ENCODE data around the gene TFEB.

The TFEB gene

GRCh38 chr6:41717392-41717736 is 18.0 kb downstream of the TFEB start:
- Histone ChIP-seq H3K9me3 (ENCODE audit: insufficient read depth, low read depth, low read length) (peaks cover 4% of the 10 kb centered on the region), H3K23ac (ENCODE audit: low read length) (no peak overlapping the region), H4K12ac (ENCODE audit: low read depth, low read length) (no peak overlapping the region), H2AK5ac (ENCODE audit: low read length) (no peak overlapping the region), H4K91ac (ENCODE audit: low read depth, low read length) (no peak overlapping the region), H3K18ac (ENCODE audit: low read length) (no peak overlapping the region), H3K27me3 (ENCODE audit: insufficient read depth, low read length) (no peaks in the 10 kb centered on the region), H3K4me2 (ENCODE audit: low read length) (no peak overlapping the region), H3K79me1 (ENCODE audit: low read length) (peaks cover 4% of the 10 kb centered on the region), H3K79me2 (ENCODE audit: control insufficient read depth, insufficient read depth, low read length, poor library complexity) (peaks cover 1% of the 10 kb centered on the region), H3K36me3 (ENCODE audit: control insufficient read depth in 1 of 2, insufficient read depth in 2 of 2, low read length in 2 of 2) (peaks cover 0 to 3% of the 10 kb centered on the region in 2 experiments), H2BK12ac (ENCODE audit: low read length) (no peak overlapping the region), H3K4me1 (ENCODE audit: control insufficient read depth in 1 of 2, insufficient read depth in 2 of 2, low read length in 2 of 2) (peaks cover 15 to 24% of the 10 kb centered on the region in 2 experiments), H2BK120ac (ENCODE audit: insufficient read depth, low read length, poor library complexity) (no peak overlapping the region), H3K4ac (ENCODE audit: low read depth, low read length) (no peak overlapping the region), H3K9ac (ENCODE audit: low read length) (no peak overlapping the region), H4K8ac (ENCODE audit: low read depth, low read length) (no peak overlapping the region), H3K4me3 (ENCODE audit: low read depth, low read length) (no peak overlapping the region), H3K14ac (ENCODE audit: low read length) (no peak overlapping the region), H2AFZ (ENCODE audit: insufficient read depth, low read length, poor library complexity) (no peak overlapping the region), H3K27ac (ENCODE audit: low read depth, low read length) (no peak overlapping the region), H2BK5ac (ENCODE audit: low read depth, low read length, poor library complexity) (no peak overlapping the region)
- no peak for DNase-seq
- no CpG with 5 or more reads among the region's 1 CpG for WGBS (ENCODE audit: extremely low coverage, insufficient coverage, insufficient read length)

DNA sequence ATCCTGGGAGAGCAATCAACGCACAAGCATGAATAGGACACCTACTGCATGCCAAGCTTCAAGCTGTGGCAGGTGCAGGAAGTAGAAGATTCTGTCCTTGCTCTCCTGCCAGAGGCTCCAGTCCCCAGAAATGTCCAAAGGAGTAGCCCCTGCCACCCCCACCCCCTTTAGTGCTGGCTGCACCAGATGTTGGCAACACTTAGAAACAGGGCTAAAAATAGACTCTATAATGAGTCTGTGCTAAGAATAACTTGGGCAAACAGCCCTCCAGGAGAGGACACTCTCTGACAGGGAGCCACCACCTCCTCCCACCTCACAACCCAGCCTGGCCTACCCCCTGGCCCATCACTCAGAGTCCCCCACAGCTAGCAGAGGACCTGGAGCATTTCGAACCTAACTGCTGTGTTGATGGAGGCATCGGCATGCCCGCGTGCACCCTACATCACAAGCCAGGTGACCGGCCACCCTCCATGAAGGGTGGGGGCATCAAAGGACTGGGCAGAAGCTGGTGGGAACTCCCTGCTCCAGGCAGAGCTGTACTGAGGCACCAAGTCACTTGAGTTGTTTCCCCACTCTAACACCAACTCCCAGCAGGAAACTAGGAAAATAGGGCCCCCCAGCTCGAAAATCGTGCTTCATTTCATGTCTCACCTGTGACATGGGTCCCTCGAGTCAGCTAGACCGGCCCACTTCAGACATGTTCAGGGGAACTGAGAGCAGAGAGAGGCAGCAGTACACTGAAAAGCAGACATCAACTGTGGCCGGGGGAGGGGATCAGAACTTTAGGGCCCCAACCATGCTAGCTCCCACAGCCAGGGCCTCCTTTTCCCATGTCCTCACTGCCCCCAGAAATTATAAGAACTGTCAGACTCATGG is 18.7 kb downstream of the TFEB start:
- Histone ChIP-seq H3K27me3 (ENCODE audit: insufficient read depth, low read length) (no peaks in the 10 kb centered on the region), H4K12ac (ENCODE audit: low read depth, low read length) (no peak overlapping the region), H3K9me3 (ENCODE audit: insufficient read depth, low read depth, low read length) (peaks cover 4% of the 10 kb centered on the region), H3K18ac (ENCODE audit: low read length) (no peak overlapping the region), H3K79me2 (ENCODE audit: control insufficient read depth, insufficient read depth, low read length, poor library complexity) (peaks cover 1% of the 10 kb centered on the region), H2AFZ (ENCODE audit: insufficient read depth, low read length, poor library complexity) (no peak overlapping the region), H3K23ac (ENCODE audit: low read length) (no peak overlapping the region), H2BK12ac (ENCODE audit: low read length) (no peak overlapping the region), H2AK5ac (ENCODE audit: low read length) (no peak overlapping the region), H4K8ac (ENCODE audit: low read depth, low read length) (no peak overlapping the region), H3K27ac (ENCODE audit: low read depth, low read length) (no peak overlapping the region), H3K79me1 (ENCODE audit: low read length) (peaks cover 4% of the 10 kb centered on the region), H4K91ac (ENCODE audit: low read depth, low read length) (no peak overlapping the region), H2BK120ac (ENCODE audit: insufficient read depth, low read length, poor library complexity) (no peak overlapping the region), H3K36me3 (ENCODE audit: control insufficient read depth in 1 of 2, insufficient read depth in 2 of 2, low read length in 2 of 2) (peaks cover 0 to 3% of the 10 kb centered on the region in 2 experiments), H3K4ac (ENCODE audit: low read depth, low read length) (no peak overlapping the region), H3K9ac (ENCODE audit: low read length) (no peak overlapping the region), H3K4me1 (ENCODE audit: control insufficient read depth in 1 of 2, insufficient read depth in 2 of 2, low read length in 2 of 2) (peaks cover 15 to 24% of the 10 kb centered on the region in 2 experiments), H2BK5ac (ENCODE audit: low read depth, low read length, poor library complexity) (no peak overlapping the region), H3K14ac (ENCODE audit: low read length) (no peak overlapping the region), H3K4me2 (ENCODE audit: low read length) (no peak overlapping the region), H3K4me3 (ENCODE audit: low read depth, low read length) (no peak overlapping the region)
- DNase-seq = no peak
- no CpG with 5 or more reads among the region's 11 CpGs for WGBS (ENCODE audit: extremely low coverage, insufficient coverage, insufficient read length)

DNA sequence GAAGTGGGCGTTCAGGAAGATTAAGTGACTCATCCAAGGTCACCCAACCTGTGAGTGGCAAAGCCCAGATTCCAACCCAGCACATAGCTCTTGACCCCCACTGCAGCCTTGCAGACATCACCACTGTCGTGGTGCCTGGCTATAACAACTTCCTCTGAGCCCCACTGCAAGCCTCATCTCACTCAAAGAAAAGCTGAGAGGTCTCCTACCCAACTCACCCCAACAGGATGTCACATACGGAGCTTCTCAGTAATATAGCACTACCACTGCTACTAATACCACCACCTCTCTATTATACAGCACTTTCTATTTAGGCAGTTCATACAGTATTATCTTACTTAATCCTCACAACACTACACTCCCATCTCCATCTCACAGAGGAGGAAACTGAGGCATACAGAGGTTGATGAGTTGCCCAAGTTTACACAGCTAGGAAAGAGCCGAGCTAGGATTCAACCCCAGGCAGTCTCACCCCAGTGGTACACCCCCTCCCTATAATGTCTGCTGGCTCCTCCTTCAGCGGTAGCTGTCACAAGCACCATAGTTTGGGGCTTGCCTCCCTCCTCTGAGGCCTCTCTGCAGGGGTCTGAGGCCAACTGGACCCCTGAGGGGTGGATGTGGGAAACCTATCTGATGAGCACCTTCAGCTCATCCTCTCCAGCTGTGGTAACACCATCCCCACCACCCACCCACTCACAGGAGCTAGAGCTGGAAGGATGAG is 19.5 kb downstream of the TFEB start:
- H2BK12ac ChIP-seq (ENCODE audit: low read length) = no peak overlapping the region
- H3K79me1 ChIP-seq (ENCODE audit: low read length) = peaks cover 4% of the 10 kb centered on the region
- no CpG with 5 or more reads among the region's 5 CpGs for WGBS (ENCODE audit: extremely low coverage, insufficient coverage, insufficient read length)

DNA sequence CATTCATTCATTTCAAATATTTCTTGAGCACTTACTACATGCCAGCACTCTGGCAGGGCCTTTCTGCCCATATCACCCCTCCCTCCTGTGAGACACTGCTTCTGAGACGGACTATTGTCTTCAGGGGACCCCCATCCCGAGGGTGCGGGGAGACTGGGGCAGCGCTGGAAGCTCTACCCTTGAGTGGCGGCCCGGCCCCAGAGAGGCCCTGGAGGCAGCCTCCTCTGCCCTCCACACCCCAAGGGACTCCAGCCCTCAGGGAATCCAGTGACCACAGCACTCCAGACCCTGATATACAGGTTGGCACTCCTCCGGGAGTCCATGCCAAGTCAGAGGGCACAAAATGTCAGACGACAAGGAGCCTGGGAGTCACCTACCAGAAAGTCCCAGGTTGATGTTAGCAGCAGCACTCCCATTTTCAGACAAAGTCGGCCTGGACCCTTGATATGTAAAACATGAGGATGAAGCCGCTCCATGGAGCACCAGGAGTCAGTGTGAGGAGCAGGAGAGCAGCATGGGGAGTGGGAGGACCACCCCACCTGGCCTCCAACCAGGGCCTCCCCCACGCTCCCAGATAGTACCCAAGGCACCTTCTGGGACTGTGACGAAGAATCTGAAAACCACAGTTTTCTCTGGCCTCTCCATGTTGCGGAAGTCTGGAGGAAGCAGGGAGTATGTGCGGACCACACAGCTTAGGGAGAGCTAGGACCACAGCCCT is 20.7 kb downstream of the TFEB start:
- Histone ChIP-seq H3K4me2 (ENCODE audit: low read length) (no peak overlapping the region), H3K9ac (ENCODE audit: low read length) (no peak overlapping the region), H3K4ac (ENCODE audit: low read depth, low read length) (no peak overlapping the region), H3K18ac (ENCODE audit: low read length) (no peak overlapping the region), H3K14ac (ENCODE audit: low read length) (no peak overlapping the region), H4K8ac (ENCODE audit: low read depth, low read length) (no peak overlapping the region), H2BK120ac (ENCODE audit: insufficient read depth, low read length, poor library complexity) (no peak overlapping the region), H4K12ac (ENCODE audit: low read depth, low read length) (no peak overlapping the region), H3K27ac (ENCODE audit: low read depth, low read length) (no peak overlapping the region), H3K27me3 (ENCODE audit: insufficient read depth, low read length) (no peaks in the 10 kb centered on the region), H3K36me3 (ENCODE audit: control insufficient read depth in 1 of 2, insufficient read depth in 2 of 2, low read length in 2 of 2) (peaks cover 0 to 3% of the 10 kb centered on the region in 2 experiments), H4K91ac (ENCODE audit: low read depth, low read length) (no peak overlapping the region), H3K23ac (ENCODE audit: low read length) (no peak overlapping the region), H3K79me2 (ENCODE audit: control insufficient read depth, insufficient read depth, low read length, poor library complexity) (peaks cover 1% of the 10 kb centered on the region), H3K4me1 (ENCODE audit: control insufficient read depth in 1 of 2, insufficient read depth in 2 of 2, low read length in 2 of 2) (peaks cover 12 to 24% of the 10 kb centered on the region in 2 experiments), H2BK12ac (ENCODE audit: low read length) (no peak overlapping the region), H2BK5ac (ENCODE audit: low read depth, low read length, poor library complexity) (no peak overlapping the region), H3K9me3 (ENCODE audit: insufficient read depth, low read depth, low read length) (peaks cover 4% of the 10 kb centered on the region), H3K79me1 (ENCODE audit: low read length) (no peaks in the 10 kb centered on the region), H3K4me3 (ENCODE audit: low read depth, low read length) (no peak overlapping the region), H2AFZ (ENCODE audit: insufficient read depth, low read length, poor library complexity) (no peak overlapping the region), H2AK5ac (ENCODE audit: low read length) (no peak overlapping the region)
- peak in 1 of 2 donors; percentile 27 for DNase-seq
- WGBS (ENCODE audit: extremely low coverage, insufficient coverage, insufficient read length) = no CpG with 5 or more reads among the region's 14 CpGs

More for the DNA sequence above, 19.5 kb downstream of the TFEB start:
- no peak overlapping the region for H2BK120ac ChIP-seq (ENCODE audit: insufficient read depth, low read length, poor library complexity)
- no peak overlapping the region for H3K27ac ChIP-seq (ENCODE audit: low read depth, low read length)
- peaks cover 1% of the 10 kb centered on the region for H3K79me2 ChIP-seq (ENCODE audit: control insufficient read depth, insufficient read depth, low read length, poor library complexity)
- H3K14ac ChIP-seq (ENCODE audit: low read length) = no peak overlapping the region
- H4K12ac ChIP-seq (ENCODE audit: low read depth, low read length) = no peak overlapping the region
- no peaks in the 10 kb centered on the region for H3K27me3 ChIP-seq (ENCODE audit: insufficient read depth, low read length)
- no peak overlapping the region for H3K4ac ChIP-seq (ENCODE audit: low read depth, low read length)
- H2AFZ ChIP-seq (ENCODE audit: insufficient read depth, low read length, poor library complexity) = no peak overlapping the region
- H3K4me1 ChIP-seq (ENCODE audit: control insufficient read depth in 1 of 2, insufficient read depth in 2 of 2, low read length in 2 of 2) = peaks cover 15 to 24% of the 10 kb centered on the region in 2 experiments
- no peak overlapping the region for H2AK5ac ChIP-seq (ENCODE audit: low read length)
- H3K36me3 ChIP-seq (ENCODE audit: control insufficient read depth in 1 of 2, insufficient read depth in 2 of 2, low read length in 2 of 2) = peaks cover 0 to 3% of the 10 kb centered on the region in 2 experiments
- no peak overlapping the region for H4K8ac ChIP-seq (ENCODE audit: low read depth, low read length)
- no peak overlapping the region for H4K91ac ChIP-seq (ENCODE audit: low read depth, low read length)
- no peak overlapping the region for H3K4me3 ChIP-seq (ENCODE audit: low read depth, low read length)
- peaks cover 4% of the 10 kb centered on the region for H3K9me3 ChIP-seq (ENCODE audit: insufficient read depth, low read depth, low read length)
- no peak overlapping the region for H3K9ac ChIP-seq (ENCODE audit: low read length)
- H3K4me2 ChIP-seq (ENCODE audit: low read length) = no peak overlapping the region
- H2BK5ac ChIP-seq (ENCODE audit: low read depth, low read length, poor library complexity) = no peak overlapping the region
- H3K18ac ChIP-seq (ENCODE audit: low read length) = no peak overlapping the region
- H3K23ac ChIP-seq (ENCODE audit: low read length) = no peak overlapping the region
- no peak for DNase-seq
